Kidney (tissue), 14 donors: ENCODE results near the gene RPP40. TPM values are rescaled to one million over a fixed set of nuclear protein-coding genes. Genes with fewer than 3 reads are reported as not detected.
"Not testable (repeated sequence)": the region's sequence is repeated elsewhere in the genome, so short reads cannot be mapped to it uniquely, and the experiment has no call there.

Source experiments
- DNase-seq, 5 donors: peaks; one replicate each; pipeline ENCODE4 v3.0.0-alpha.2; 2013 to 2020
- FAIRE-seq: peaks from 2 replicates; lab custom pipeline; 2012; peaks lifted over from hg19 to GRCh38; lab: Jason Lieb, UNC
- H3K27ac ChIP-seq, 2 donors: one replicate each; pipeline ENCODE4 v1.7.0; 2013; ENCODE audit warnings: low read depth in 2 of 2, low read length in 2 of 2, inconsistent platforms in 1 of 2
- H3K27me3 ChIP-seq: one replicate; pipeline ENCODE4 v1.7.1; 2013; ENCODE audit warnings: low read length, inconsistent platforms; ENCODE audit not compliant: control insufficient read depth, insufficient read depth
- H3K36me3 ChIP-seq, 3 donors: one replicate each; pipeline versions ENCODE4 v1.7.0 to v1.7.1; 2013; ENCODE audit warnings: low read length in 3 of 3, control low read depth in 1 of 3, inconsistent platforms in 1 of 3; ENCODE audit not compliant: insufficient read depth in 3 of 3, control insufficient read depth in 2 of 3
- H3K4me1 ChIP-seq, 3 donors: one replicate each; pipeline versions ENCODE4 v1.7.0 to v1.7.1; 2013; ENCODE audit warnings: low read length in 3 of 3, inconsistent platforms in 1 of 3, low read depth in 1 of 3; ENCODE audit not compliant: control insufficient read depth in 2 of 3, insufficient read depth in 2 of 3
- H3K4me3 ChIP-seq, 3 donors: one replicate each; pipeline versions ENCODE4 v1.7.0 to v1.8.1; 2013; ENCODE audit warnings: low read length in 3 of 3, control low read depth in 1 of 3, inconsistent platforms in 1 of 3
- H3K9ac ChIP-seq, 3 donors: one replicate each; pipeline versions ENCODE4 v1.7.0 to v1.7.1; 2013; ENCODE audit warnings: low read length in 3 of 3, control low read depth in 1 of 3, inconsistent platforms in 1 of 3
- H3K9me3 ChIP-seq, 3 donors: one replicate each; pipeline versions ENCODE4 v1.7.0 to v1.7.1; 2013; ENCODE audit warnings: low read length in 3 of 3, control low read depth in 1 of 3, inconsistent platforms in 1 of 3; ENCODE audit not compliant: control insufficient read depth in 2 of 3, insufficient read depth in 1 of 3
- intact Hi-C: fragments of 100-400 bp; cut with DNase I; formaldehyde crosslinking; loops from one replicate; pipeline ENCODE4 v1.11.1; 2022
- polyA plus RNA-seq: library from polyadenylated mRNA; stranded (reverse); fragments of 350-450 nt; fragmentation: Illumina TruSeq; extraction: RNeasy Lipid Tissue Mini Kit (QIAGEN cat#74804); gene quantifications from one replicate; pipeline ENCODE4 v1.2.3, GENCODE V29; 2014; ENCODE audit warnings: low read depth, low replicate concordance; ENCODE audit not compliant: insufficient read depth
- total RNA-seq: library from RNA; stranded (reverse); fragmentation: NEBNext Ultra II Directional; extraction: Animal tissue kit (Norgen Biotek cat#: 25700); gene quantifications from one replicate; pipeline ENCODE4 v1.2.1, GENCODE V29; 2021
- TF ChIP-seq, protein P1 (sequence below): IDR thresholded peaks from 3 replicates; pipeline ENCODE4 v1.5.1; 2012; ENCODE audit warnings: mild to moderate bottlenecking, moderate library complexity, borderline replicate concordance; ENCODE audit not compliant: insufficient read depth; ENCODE audit errors: extremely low read depth
- donor health status: control.
- donor health status: control.
- donor health status: control.
- donor health status: control.
- donor health status: control.
- donor health status: DM: yes; HTN: yes; CAD: no.
- donor health status: Normal renal cell carcinoma (clear cell type).

The RPP40 gene
- total and polyA plus RNA-seq, 2 donors from 2014 or later: 3.7 to 7.4 TPM

DNA sequence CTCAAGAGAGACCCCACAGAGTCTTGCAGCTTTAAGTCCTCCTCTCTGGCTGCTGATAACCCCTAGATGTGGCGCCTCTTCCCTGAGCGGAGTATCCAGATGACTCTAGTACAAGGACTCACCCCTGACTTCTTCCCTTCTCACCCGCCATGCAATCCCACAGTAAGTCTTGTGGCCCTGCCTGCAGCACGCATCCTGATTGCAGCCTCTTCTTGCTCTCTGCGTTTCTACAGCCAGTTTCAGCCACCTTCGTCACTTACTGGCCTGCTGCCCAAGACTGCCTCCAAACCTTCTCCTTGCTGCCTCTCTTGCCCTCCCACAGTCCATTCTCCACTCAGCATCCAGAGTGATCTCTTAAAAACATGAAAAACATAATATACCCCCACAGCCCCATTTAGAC lies 2.4 kb upstream of the RPP40 start:
- no peaks in the 10 kb centered on the region for H3K4me1 ChIP-seq
- H3K27me3 ChIP-seq: no peaks in the 10 kb centered on the region
- H3K9me3 ChIP-seq: no peaks in the 10 kb centered on the region
- FAIRE-seq (no peak), DNase-seq (no peak)
- TF ChIP-seq, protein P1, sequence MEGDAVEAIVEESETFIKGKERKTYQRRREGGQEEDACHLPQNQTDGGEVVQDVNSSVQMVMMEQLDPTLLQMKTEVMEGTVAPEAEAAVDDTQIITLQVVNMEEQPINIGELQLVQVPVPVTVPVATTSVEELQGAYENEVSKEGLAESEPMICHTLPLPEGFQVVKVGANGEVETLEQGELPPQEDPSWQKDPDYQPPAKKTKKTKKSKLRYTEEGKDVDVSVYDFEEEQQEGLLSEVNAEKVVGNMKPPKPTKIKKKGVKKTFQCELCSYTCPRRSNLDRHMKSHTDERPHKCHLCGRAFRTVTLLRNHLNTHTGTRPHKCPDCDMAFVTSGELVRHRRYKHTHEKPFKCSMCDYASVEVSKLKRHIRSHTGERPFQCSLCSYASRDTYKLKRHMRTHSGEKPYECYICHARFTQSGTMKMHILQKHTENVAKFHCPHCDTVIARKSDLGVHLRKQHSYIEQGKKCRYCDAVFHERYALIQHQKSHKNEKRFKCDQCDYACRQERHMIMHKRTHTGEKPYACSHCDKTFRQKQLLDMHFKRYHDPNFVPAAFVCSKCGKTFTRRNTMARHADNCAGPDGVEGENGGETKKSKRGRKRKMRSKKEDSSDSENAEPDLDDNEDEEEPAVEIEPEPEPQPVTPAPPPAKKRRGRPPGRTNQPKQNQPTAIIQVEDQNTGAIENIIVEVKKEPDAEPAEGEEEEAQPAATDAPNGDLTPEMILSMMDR: no peak
- H3K4me3 ChIP-seq: no peak overlapping the region
- intact Hi-C loops: no loop called here
- no peaks in the 10 kb centered on the region for H3K36me3 ChIP-seq
- no peak overlapping the region for H3K27ac ChIP-seq
- no peak overlapping the region for H3K9ac ChIP-seq

DNA sequence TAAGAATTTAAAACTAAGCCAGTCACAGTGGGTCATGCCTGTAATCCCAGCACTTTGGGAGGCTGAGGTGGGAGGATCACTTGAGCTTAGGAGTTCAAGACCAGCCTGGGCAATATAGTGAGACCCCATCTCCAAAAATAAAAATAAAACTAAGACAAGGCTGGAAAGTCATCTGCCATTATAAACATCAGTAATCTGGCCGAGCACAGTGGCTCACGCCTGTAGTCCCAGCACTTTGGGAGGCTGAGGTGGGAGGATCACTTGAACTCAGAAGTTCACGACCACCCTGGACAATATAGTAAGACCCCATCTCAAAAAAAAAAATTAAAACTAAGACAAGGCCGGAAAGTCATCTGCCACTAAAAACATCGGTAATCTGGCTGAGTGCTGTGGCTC lies 1.2 kb upstream of the RPP40 start:
- FAIRE-seq, H3K27ac ChIP-seq, H3K27me3 ChIP-seq, H3K9ac ChIP-seq, H3K9me3 ChIP-seq, H3K4me1 ChIP-seq, intact Hi-C loops, H3K4me3 ChIP-seq, H3K36me3 ChIP-seq, DNase-seq: not testable (repeated sequence)

DNA sequence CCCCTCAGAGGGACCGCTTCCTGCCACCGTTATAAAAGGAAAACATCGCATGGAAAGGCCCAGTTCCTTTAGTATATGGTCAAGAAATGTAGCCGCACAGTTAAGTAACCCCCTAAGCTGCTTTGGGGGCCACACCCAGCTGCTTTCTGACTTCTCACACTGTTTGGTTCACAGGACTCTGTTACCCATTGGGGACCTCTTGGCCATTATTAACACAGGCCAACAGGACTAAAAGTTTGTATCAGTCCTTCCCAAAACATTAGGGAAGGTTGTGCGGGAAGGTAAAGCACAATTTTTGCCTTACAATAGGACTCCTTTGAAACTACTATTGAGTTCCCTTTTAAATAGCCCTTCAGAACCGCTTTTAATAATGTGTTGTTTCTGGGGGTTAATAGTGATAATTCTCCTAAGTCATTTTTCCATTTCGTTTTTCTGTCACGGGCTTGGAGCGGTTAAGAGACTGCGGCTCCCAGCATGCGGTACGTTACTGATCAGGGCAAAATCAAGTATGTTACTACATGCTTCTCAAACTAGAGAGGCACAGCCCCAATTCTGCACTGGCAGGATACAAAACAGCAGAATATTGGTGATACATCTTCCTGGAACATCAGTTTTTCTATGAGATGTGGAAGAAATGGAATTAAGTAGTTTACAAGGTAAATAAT lies 668 bp upstream of the RPP40 start:
- no peaks in the 10 kb centered on the region for H3K9me3 ChIP-seq
- H3K4me1 ChIP-seq: no peaks in the 10 kb centered on the region
- H3K9ac ChIP-seq: peak overlapping the region; percentile 20 to 89 (median 74)
- intact Hi-C loops: no loop called here
- FAIRE-seq (no peak), DNase-seq (no peak)
- H3K27ac ChIP-seq: peak overlapping the region; percentile 72 to 85
- TF ChIP-seq, protein P1: no peak
- H3K27me3 ChIP-seq: no peaks in the 10 kb centered on the region
- peak overlapping the region; percentile 77 to 88 (median 88) for H3K4me3 ChIP-seq
- H3K36me3 ChIP-seq: no peaks in the 10 kb centered on the region

DNA sequence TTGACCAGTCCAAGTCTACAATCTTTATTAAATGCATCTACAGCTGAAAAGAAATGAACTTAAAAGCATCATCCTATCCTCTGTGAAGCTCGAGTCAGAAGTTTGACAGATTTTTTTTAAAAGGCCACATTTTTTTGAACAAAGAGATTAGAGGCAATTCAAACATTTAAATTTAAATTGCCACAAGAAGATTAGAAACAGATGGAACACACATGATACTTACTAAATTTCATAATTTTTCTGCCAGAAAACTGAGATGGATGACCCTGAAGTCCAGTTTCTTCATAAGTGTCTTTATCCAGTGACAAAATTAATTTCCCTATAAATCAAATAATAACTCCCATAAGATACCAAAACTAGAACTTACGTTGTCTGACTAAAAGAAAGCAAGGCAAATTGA lies 4.3 kb downstream of the RPP40 start:
- no peak overlapping the region for H3K27ac ChIP-seq
- no peak overlapping the region for H3K4me3 ChIP-seq
- TF ChIP-seq, protein P1: no peak
- no peak for DNase-seq
- no peak overlapping the region for H3K9ac ChIP-seq
- FAIRE-seq: no peak
- H3K36me3 ChIP-seq: peaks cover 0 to 4% (median 0%) of the 10 kb centered on the region in 3 donors
- intact Hi-C loops: no loop called here
- H3K9me3 ChIP-seq: no peaks in the 10 kb centered on the region
- no peaks in the 10 kb centered on the region for H3K4me1 ChIP-seq
- no peaks in the 10 kb centered on the region for H3K27me3 ChIP-seq
